Measurements from ENCODE around the gene SPATA18.

- no peak for TF ChIP-seq POLR2A (IDR thresholded peaks at IDR 0.05)
- TF ChIP-seq CTCF (IDR thresholded peaks at IDR 0.05 in 4 of 5, conservative IDR thresholded peaks at IDR 0.05 in 1 of 5) = no peak
Observed at GRCh38 chr4:52093466-52093865, 42.4 kb downstream of the SPATA18 start.
